Thymus (tissue), 11 donors: ENCODE data around the gene MARK4. TPM values are rescaled to one million over a fixed set of nuclear protein-coding genes. Genes with fewer than 3 reads are reported as not detected.

Experiments used
- DNase-seq, 9 donors: peaks; one replicate each; pipeline ENCODE4 v3.0.0-alpha.2; 2013; ENCODE audit warnings: low spot score in 9 of 9, low read depth in 6 of 9, missing footprints in 1 of 9
- H3K27ac ChIP-seq, 2 donors: one replicate each; pipeline ENCODE4 v1.5.1; 2013; ENCODE audit warnings: control low read depth in 1 of 2, low read depth in 1 of 2, low read length in 1 of 2, mild to moderate bottlenecking in 1 of 2, moderate library complexity in 1 of 2
- H3K27me3 ChIP-seq, 2 donors: one replicate each; pipeline ENCODE4 v1.5.1; 2013; ENCODE audit warnings: low read length in 1 of 2; ENCODE audit not compliant: control insufficient read depth in 2 of 2, insufficient read depth in 1 of 2
- H3K36me3 ChIP-seq, 2 donors: one replicate each; pipeline ENCODE4 v1.5.1; 2013; ENCODE audit warnings: low read length in 1 of 2, mild to moderate bottlenecking in 1 of 2, moderate library complexity in 1 of 2; ENCODE audit not compliant: control insufficient read depth in 2 of 2, insufficient read depth in 2 of 2
- H3K4me1 ChIP-seq, 2 donors: one replicate each; pipeline ENCODE4 v1.5.1; 2013; ENCODE audit warnings: low read length in 2 of 2; ENCODE audit not compliant: control insufficient read depth in 2 of 2, insufficient read depth in 2 of 2
- H3K4me3 ChIP-seq, 2 donors: one replicate each; pipeline ENCODE4 v1.5.1; 2013; ENCODE audit warnings: low read length in 2 of 2, control low read depth in 1 of 2, mild to moderate bottlenecking in 1 of 2
- H3K9me3 ChIP-seq, 2 donors: one replicate each; pipeline ENCODE4 v1.5.1; 2013; ENCODE audit warnings: low read length in 1 of 2, mild to moderate bottlenecking in 1 of 2; ENCODE audit not compliant: control insufficient read depth in 2 of 2, insufficient read depth in 1 of 2
- WGBS: extraction: QIAGEN DNeasy Blood & Tissue Kit; methylation state at CpG from one replicate; pipeline ENCODE4 v1.1.7; 2013; 5-methylcytosine and 5-hydroxymethylcytosine counted together
- polyA plus RNA-seq: library from polyadenylated mRNA; stranded (reverse); fragments of 200-250 nt; gene quantifications from one replicate; pipeline ENCODE4 v1.2.3, GENCODE V29; 2013
- total RNA-seq: library from RNA; stranded (reverse); fragments of 120-200 nt; gene quantifications from one replicate; pipeline ENCODE4 v1.2.4, GENCODE V29; 2013
- donor health status: healthy.

Gene MARK4
- total and polyA plus RNA-seq, 2 donors: 6.0 to 9.8 TPM

DNA sequence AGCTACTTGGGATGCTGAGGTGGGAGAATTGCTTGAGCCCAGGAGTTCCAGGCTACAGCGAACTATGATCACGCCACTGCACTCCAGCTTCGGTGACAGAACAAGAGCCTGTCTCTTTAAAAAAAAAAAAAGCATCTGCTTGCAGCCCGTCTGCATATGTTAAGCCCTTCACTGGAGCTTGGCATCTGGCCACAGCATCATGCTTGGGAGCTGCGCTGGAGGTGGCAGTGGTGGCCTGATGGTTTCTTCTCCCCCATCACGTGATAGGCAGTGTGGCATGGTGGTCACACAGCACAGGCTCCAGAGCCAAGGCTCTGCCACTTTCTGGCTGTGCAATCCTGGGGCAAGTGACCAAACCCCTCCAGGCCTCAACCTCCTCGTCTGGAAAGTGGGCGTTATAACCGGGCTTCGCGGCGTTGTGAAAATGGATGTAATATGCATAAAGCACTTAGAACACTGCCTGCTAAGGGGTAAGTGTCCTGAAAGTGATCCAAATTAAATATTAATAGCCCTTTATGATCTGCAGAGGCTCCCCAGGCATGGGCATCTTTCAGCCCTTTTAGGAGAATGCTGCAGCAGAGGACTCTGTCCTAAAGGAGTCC, 24.4 kb downstream of the MARK4 start:
- Histone ChIP-seq H3K4me1 (no peaks in the 10 kb centered on the region), H3K9me3 (no peaks in the 10 kb centered on the region), H3K36me3 (peaks cover 35 to 54% of the 10 kb centered on the region in 2 donors), H3K27ac (no peak overlapping the region), H3K27me3 (no peaks in the 10 kb centered on the region), H3K4me3 (no peak overlapping the region)
- no peak for DNase-seq
- WGBS: 91% methylated on average over 12 of the region's 12 CpGs

DNA sequence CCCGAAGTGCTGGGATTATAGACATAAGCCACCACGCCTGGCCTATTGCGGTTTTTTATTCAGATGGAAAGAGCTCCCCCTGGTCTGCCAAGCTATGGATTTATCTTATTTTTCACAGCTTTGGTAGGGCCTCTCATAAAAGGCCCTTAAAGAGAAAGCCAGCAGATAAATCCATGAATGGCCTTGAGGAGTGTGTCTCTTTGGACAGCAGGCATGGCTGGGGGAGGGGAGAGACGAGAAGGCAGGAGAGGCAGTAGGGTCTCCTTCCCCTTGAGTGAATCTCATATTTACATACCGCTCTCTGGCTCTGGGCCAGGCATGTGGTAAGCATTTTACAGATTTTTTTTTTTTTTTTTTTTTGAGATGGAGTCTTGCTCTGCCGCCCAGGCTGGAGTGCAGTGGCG, 25.2 kb downstream of the MARK4 start:
- no peaks in the 10 kb centered on the region for H3K4me1 ChIP-seq
- peaks cover 36 to 56% of the 10 kb centered on the region in 2 donors for H3K36me3 ChIP-seq
- no peaks in the 10 kb centered on the region for H3K27me3 ChIP-seq
- H3K27ac ChIP-seq: no peak overlapping the region
- no peak for DNase-seq
- no peak overlapping the region for H3K4me3 ChIP-seq
- no peaks in the 10 kb centered on the region for H3K9me3 ChIP-seq
- WGBS: 92% methylated on average over 7 of the region's 7 CpGs

DNA sequence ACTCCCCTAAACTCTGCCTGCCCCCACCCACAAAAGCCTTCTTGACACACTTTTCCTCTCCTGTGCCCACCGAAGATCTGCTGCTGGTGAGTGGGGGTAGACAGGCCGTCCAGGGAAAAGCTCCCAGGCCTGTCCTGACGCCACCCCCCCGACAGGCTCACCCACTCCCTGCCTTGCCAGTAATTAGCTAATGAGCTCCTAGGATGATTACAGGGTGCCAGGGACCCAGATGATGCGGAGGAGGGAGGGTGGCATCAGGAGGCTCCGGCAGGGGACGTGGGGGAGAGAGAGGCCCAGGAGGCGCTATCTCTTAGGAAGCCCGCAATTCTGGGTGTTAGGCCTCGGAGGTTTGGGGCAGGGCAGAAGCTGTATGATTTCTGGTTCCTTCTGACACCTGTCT, 27.0 kb downstream of the MARK4 start:
- no peak for DNase-seq
- Histone ChIP-seq H3K4me1 (no peaks in the 10 kb centered on the region), H3K4me3 (no peak overlapping the region), H3K36me3 (peaks cover 29 to 47% of the 10 kb centered on the region in 2 donors), H3K27ac (no peak overlapping the region), H3K27me3 (no peaks in the 10 kb centered on the region), H3K9me3 (no peaks in the 10 kb centered on the region)
- WGBS: 97% methylated on average over 10 of the region's 10 CpGs

- no peaks in the 10 kb centered on the region for H3K4me1 ChIP-seq
- H3K4me3 ChIP-seq: no peak overlapping the region
- H3K27me3 ChIP-seq: no peaks in the 10 kb centered on the region
- peaks cover 29 to 32% of the 10 kb centered on the region in 2 donors for H3K36me3 ChIP-seq
- 98% methylated on average over 3 of the region's 3 CpGs for WGBS
- no peak for DNase-seq
- no peak overlapping the region for H3K27ac ChIP-seq
- no peaks in the 10 kb centered on the region for H3K9me3 ChIP-seq
Observed at GRCh38 chr19:45279587-45280192, 28.6 kb downstream of the MARK4 start.

DNA sequence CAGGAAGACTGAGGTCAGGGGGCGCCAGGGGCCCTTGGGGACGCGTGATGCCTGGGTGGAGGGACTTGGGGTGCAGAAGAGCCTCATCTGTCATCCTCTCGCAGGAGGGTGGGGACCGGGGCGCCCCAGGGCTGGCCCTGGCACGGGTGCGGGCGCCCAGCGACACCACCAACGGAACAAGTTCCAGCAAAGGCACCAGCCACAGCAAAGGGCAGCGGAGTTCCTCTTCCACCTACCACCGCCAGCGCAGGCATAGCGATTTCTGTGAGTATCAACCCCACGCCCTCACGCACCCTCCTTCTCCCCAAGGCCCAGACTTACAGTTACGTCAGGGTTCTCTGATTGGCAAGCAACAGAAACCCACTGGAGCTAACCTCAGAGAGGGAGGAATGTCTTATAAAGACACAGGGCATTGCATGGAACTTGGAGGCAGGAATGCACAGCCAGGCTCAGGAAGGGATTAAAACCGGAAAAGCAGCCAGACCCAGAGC, 29.4 kb downstream of the MARK4 start:
- Histone ChIP-seq H3K9me3 (no peaks in the 10 kb centered on the region), H3K27ac (no peak overlapping the region), H3K4me1 (no peaks in the 10 kb centered on the region), H3K36me3 (peaks cover 26% of the 10 kb centered on the region in 2 donors), H3K4me3 (no peak overlapping the region), H3K27me3 (no peaks in the 10 kb centered on the region)
- 97% methylated on average over 19 of the region's 19 CpGs for WGBS
- no peak for DNase-seq

GRCh38 chr19:45283443-45284033, 32.5 kb downstream of the MARK4 start:
- 65% methylated on average over 7 of the region's 7 CpGs for WGBS
- Histone ChIP-seq H3K4me3 (no peak overlapping the region), H3K36me3 (peaks cover 14 to 20% of the 10 kb centered on the region in 2 donors), H3K9me3 (no peaks in the 10 kb centered on the region), H3K27me3 (no peaks in the 10 kb centered on the region), H3K27ac (no peak overlapping the region), H3K4me1 (no peaks in the 10 kb centered on the region)
- peak in 1 of 9 donors; percentile 12 for DNase-seq

- Histone ChIP-seq H3K9me3 (peaks cover 0 to 1% of the 10 kb centered on the region in 2 donors), H3K27ac (no peak overlapping the region), H3K4me1 (no peaks in the 10 kb centered on the region), H3K27me3 (no peaks in the 10 kb centered on the region), H3K4me3 (no peak overlapping the region), H3K36me3 (peaks cover 22 to 32% of the 10 kb centered on the region in 2 donors)
- WGBS: 97% methylated on average over 6 of the region's 6 CpGs
- DNase-seq: no peak
Observed at GRCh38 chr19:45290381-45290931, 39.4 kb downstream of the MARK4 start.

- H3K27ac ChIP-seq: no peak overlapping the region
- no peaks in the 10 kb centered on the region for H3K4me1 ChIP-seq
- H3K9me3 ChIP-seq: peaks cover 0 to 1% of the 10 kb centered on the region in 2 donors
- peaks cover 28 to 43% of the 10 kb centered on the region in 2 donors for H3K36me3 ChIP-seq
- H3K4me3 ChIP-seq: no peak overlapping the region
- WGBS: 98% methylated on average over 1 of the region's 1 CpG
- no peaks in the 10 kb centered on the region for H3K27me3 ChIP-seq
- DNase-seq: no peak
Observed at GRCh38 chr19:45291834-45292233, 40.8 kb downstream of the MARK4 start.

GRCh38 chr19:45293682-45294081, 42.6 kb downstream of the MARK4 start:
- no peak overlapping the region for H3K27ac ChIP-seq
- H3K4me1 ChIP-seq: no peaks in the 10 kb centered on the region
- 97% methylated on average over 4 of the region's 4 CpGs for WGBS
- H3K9me3 ChIP-seq: peaks cover 0 to 1% of the 10 kb centered on the region in 2 donors
- peaks cover 30 to 38% of the 10 kb centered on the region in 2 donors for H3K36me3 ChIP-seq
- DNase-seq: no peak
- no peaks in the 10 kb centered on the region for H3K27me3 ChIP-seq
- H3K4me3 ChIP-seq: no peak overlapping the region
